Activated T-helper 2 cell treated with anti-CD3 and anti-CD28 coated beads, Interferon-gamma antibody, Interleukin-2, Interleukin-4, amounts not matched to agents 10 μg/mL and 5 μg/mL and 100 μg/mL, durations not matched to agents 14 hours and 24 hours and 36 hours (primary cell): ENCODE results near the gene LRRTM4. TPM values are rescaled to one million over a fixed set of nuclear protein-coding genes. Genes with fewer than 3 reads are reported as not detected.

Experiments
- DNase-seq: peaks from one replicate; pipeline ENCODE4 v3.0.0; 2021; ENCODE audit warnings: low spot score
- H3K27ac Mint-ChIP-seq: one replicate; pipeline ENCODE4 v1.8.0; 2021; ENCODE audit warnings: mixed read lengths
- H3K27me3 Mint-ChIP-seq: one replicate; pipeline ENCODE4 v1.8.0; 2021; ENCODE audit warnings: low read depth, mixed read lengths
- H3K36me3 Mint-ChIP-seq: one replicate; pipeline ENCODE4 v1.8.0; 2021; ENCODE audit warnings: low read depth, mixed read lengths
- H3K4me1 Mint-ChIP-seq: one replicate; pipeline ENCODE4 v1.8.0; 2021; ENCODE audit warnings: low read depth, mixed read lengths
- H3K4me3 Mint-ChIP-seq: one replicate; pipeline ENCODE4 v1.8.0; 2021; ENCODE audit warnings: low read depth, mild to moderate bottlenecking, moderate library complexity, mixed read lengths
- H3K9me3 Mint-ChIP-seq: one replicate; pipeline ENCODE4 v1.8.0; 2021; ENCODE audit warnings: mixed read lengths
- intact Hi-C: fragments of 100-400 bp; cut with micrococcal nuclease; formaldehyde crosslinking; loops from one replicate; pipeline ENCODE4 v1.15.1; 2023
- total RNA-seq: library from RNA; stranded (reverse); gene quantifications from 2 replicates; pipeline ENCODE4 v1.2.3, GENCODE V29; 2022

LRRTM4 gene
- total RNA-seq, 1 donor from 2014 or later = not detected

GRCh38 chr2:77013457-77013856, 508.7 kb downstream of the LRRTM4 start:
- Mint-ChIP-seq H3K36me3 (no peaks in the 10 kb centered on the region), H3K4me1 (no peaks in the 10 kb centered on the region), H3K27ac (no peak overlapping the region), H3K4me3 (no peak overlapping the region), H3K27me3 (no peaks in the 10 kb centered on the region), H3K9me3 (peaks cover 27% of the 10 kb centered on the region)
- intact Hi-C loops = no loop called here
- DNase-seq = no peak

GRCh38 chr2:77009307-77009706, 512.9 kb downstream of the LRRTM4 start:
- intact Hi-C loops = no loop called here
- Mint-ChIP-seq H3K4me1 (no peaks in the 10 kb centered on the region), H3K27ac (no peak overlapping the region), H3K4me3 (no peak overlapping the region), H3K9me3 (peaks cover 37% of the 10 kb centered on the region), H3K36me3 (no peaks in the 10 kb centered on the region), H3K27me3 (no peaks in the 10 kb centered on the region)
- DNase-seq = no peak

GRCh38 chr2:77008853-77009252, 513.3 kb downstream of the LRRTM4 start:
- DNase-seq = no peak
- no peak overlapping the region for H3K27ac Mint-ChIP-seq
- intact Hi-C loops = no loop called here

GRCh38 chr2:77007686-77008085, 514.5 kb downstream of the LRRTM4 start:
- peaks cover 39% of the 10 kb centered on the region for H3K9me3 Mint-ChIP-seq
- no peaks in the 10 kb centered on the region for H3K36me3 Mint-ChIP-seq
- no peak for DNase-seq
- no peaks in the 10 kb centered on the region for H3K4me1 Mint-ChIP-seq
- intact Hi-C loops = no loop called here
- H3K27me3 Mint-ChIP-seq = no peaks in the 10 kb centered on the region
- no peak overlapping the region for H3K4me3 Mint-ChIP-seq
- H3K27ac Mint-ChIP-seq = no peak overlapping the region

More at GRCh38 chr2:77008853-77009252, 513.3 kb downstream of the LRRTM4 start:
- Mint-ChIP-seq H3K9me3 (peaks cover 38% of the 10 kb centered on the region), H3K36me3 (no peaks in the 10 kb centered on the region), H3K27me3 (no peaks in the 10 kb centered on the region), H3K4me1 (no peaks in the 10 kb centered on the region), H3K4me3 (no peak overlapping the region)

- H3K36me3 Mint-ChIP-seq = no peaks in the 10 kb centered on the region
- no peak for DNase-seq
- H3K4me1 Mint-ChIP-seq = no peaks in the 10 kb centered on the region
- peaks cover 32% of the 10 kb centered on the region for H3K9me3 Mint-ChIP-seq
- no peaks in the 10 kb centered on the region for H3K27me3 Mint-ChIP-seq
- H3K4me3 Mint-ChIP-seq = no peak overlapping the region
- H3K27ac Mint-ChIP-seq = no peak overlapping the region
- intact Hi-C loops = no loop called here
Observed at GRCh38 chr2:77005522-77005921, 516.7 kb downstream of the LRRTM4 start.

GRCh38 chr2:77001895-77002294, 520.3 kb downstream of the LRRTM4 start:
- Mint-ChIP-seq H3K4me1 (no peaks in the 10 kb centered on the region), H3K9me3 (peaks cover 38% of the 10 kb centered on the region), H3K27me3 (no peaks in the 10 kb centered on the region), H3K4me3 (no peak overlapping the region), H3K36me3 (no peaks in the 10 kb centered on the region), H3K27ac (no peak overlapping the region)
- intact Hi-C loops = no loop called here
- DNase-seq = no peak

- H3K4me1 Mint-ChIP-seq = no peaks in the 10 kb centered on the region
- intact Hi-C loops = no loop called here
Observed at GRCh38 chr2:76998704-76999103, 523.5 kb downstream of the LRRTM4 start.

GRCh38 chr2:76998152-76998551, 524.0 kb downstream of the LRRTM4 start:
- H3K27ac Mint-ChIP-seq = no peak overlapping the region
- peaks cover 20% of the 10 kb centered on the region for H3K9me3 Mint-ChIP-seq
- intact Hi-C loops = no loop called here
- no peak for DNase-seq
- H3K4me3 Mint-ChIP-seq = no peak overlapping the region
- no peaks in the 10 kb centered on the region for H3K36me3 Mint-ChIP-seq
- no peaks in the 10 kb centered on the region for H3K27me3 Mint-ChIP-seq
- H3K4me1 Mint-ChIP-seq = no peaks in the 10 kb centered on the region

More at GRCh38 chr2:76998704-76999103, 523.5 kb downstream of the LRRTM4 start:
- Mint-ChIP-seq H3K9me3 (peaks cover 25% of the 10 kb centered on the region), H3K27ac (no peak overlapping the region), H3K27me3 (no peaks in the 10 kb centered on the region), H3K4me3 (no peak overlapping the region), H3K36me3 (no peaks in the 10 kb centered on the region)
- DNase-seq = no peak

GRCh38 chr2:76997296-76997695, 524.9 kb downstream of the LRRTM4 start:
- Mint-ChIP-seq H3K27ac (no peak overlapping the region), H3K4me3 (no peak overlapping the region), H3K36me3 (no peaks in the 10 kb centered on the region), H3K9me3 (peaks cover 20% of the 10 kb centered on the region), H3K27me3 (no peaks in the 10 kb centered on the region), H3K4me1 (no peaks in the 10 kb centered on the region)
- DNase-seq = no peak
- intact Hi-C loops = no loop called here

GRCh38 chr2:76985387-76986136, 536.6 kb downstream of the LRRTM4 start:
- H3K36me3 Mint-ChIP-seq = no peaks in the 10 kb centered on the region
- intact Hi-C loops = no loop called here
- no peaks in the 10 kb centered on the region for H3K4me1 Mint-ChIP-seq
- no peak overlapping the region for H3K4me3 Mint-ChIP-seq
- no peak for DNase-seq
- peaks cover 8% of the 10 kb centered on the region for H3K9me3 Mint-ChIP-seq
- H3K27ac Mint-ChIP-seq = no peak overlapping the region
- H3K27me3 Mint-ChIP-seq = no peaks in the 10 kb centered on the region

GRCh38 chr2:76984359-76984758, 537.8 kb downstream of the LRRTM4 start:
- intact Hi-C loops = no loop called here
- Mint-ChIP-seq H3K36me3 (no peaks in the 10 kb centered on the region), H3K27ac (no peak overlapping the region), H3K27me3 (no peaks in the 10 kb centered on the region), H3K4me3 (no peak overlapping the region), H3K9me3 (peaks cover 3% of the 10 kb centered on the region), H3K4me1 (no peaks in the 10 kb centered on the region)
- no peak for DNase-seq

- no peaks in the 10 kb centered on the region for H3K4me1 Mint-ChIP-seq
- intact Hi-C loops = no loop called here
- H3K27me3 Mint-ChIP-seq = no peaks in the 10 kb centered on the region
- no peak overlapping the region for H3K4me3 Mint-ChIP-seq
- H3K9me3 Mint-ChIP-seq = peaks cover 15% of the 10 kb centered on the region
- no peaks in the 10 kb centered on the region for H3K36me3 Mint-ChIP-seq
- no peak overlapping the region for H3K27ac Mint-ChIP-seq
- DNase-seq = no peak
Observed at GRCh38 chr2:76980067-76980787, 541.9 kb downstream of the LRRTM4 start.
